NOMO-1 treated with DMSO at 0.1 percent for 48 hours (cell line): ENCODE measurements around the gene SCN1B.
"Not testable (repeated sequence)": the region's sequence is repeated elsewhere in the genome, so short reads cannot be mapped to it uniquely, and the experiment has no call there.

ENCODE experiments used
- DNase-seq: peaks from one replicate; lab custom pipeline; 2025; ENCODE audit not compliant: unreplicated experiment; lab: John Stamatoyannopoulos, UW

The SCN1B gene

GRCh38 chr19:35000647-35001501 lies 29.4 kb upstream of the SCN1B start:
- DNase-seq, result no peak

- no peak for DNase-seq
These were observed 28.2 kb upstream of the SCN1B start for GRCh38 chr19:35002037-35002535.

GRCh38 chr19:35004517-35005255 lies 25.6 kb upstream of the SCN1B start:
- DNase-seq, result no peak

- no peak for DNase-seq
These were observed 24.9 kb upstream of the SCN1B start for GRCh38 chr19:35005256-35005977.

GRCh38 chr19:35006007-35006341 lies 24.3 kb upstream of the SCN1B start:
- not testable (repeated sequence) for DNase-seq

GRCh38 chr19:35006342-35006998 lies 23.8 kb upstream of the SCN1B start:
- DNase-seq, result no peak

GRCh38 chr19:35006999-35007365 lies 23.3 kb upstream of the SCN1B start:
- no peak for DNase-seq

- not testable (repeated sequence) for DNase-seq
These were observed 22.8 kb upstream of the SCN1B start for GRCh38 chr19:35007427-35007826.

GRCh38 chr19:35008891-35009341 lies 21.4 kb upstream of the SCN1B start:
- no peak for DNase-seq

- no peak for DNase-seq
These were observed 20.6 kb upstream of the SCN1B start for GRCh38 chr19:35009424-35010415.

GRCh38 chr19:35011091-35011689 lies 19.1 kb upstream of the SCN1B start:
- DNase-seq, result no peak

GRCh38 chr19:35011737-35012682 lies 18.3 kb upstream of the SCN1B start:
- DNase-seq, result no peak

- DNase-seq, result peak; percentile 26
These were observed 17.0 kb upstream of the SCN1B start for GRCh38 chr19:35013041-35013819.

- peak; percentile 87 for DNase-seq
These were observed 16.2 kb upstream of the SCN1B start for GRCh38 chr19:35013820-35014754.

- not testable (repeated sequence) for DNase-seq
These were observed 15.5 kb upstream of the SCN1B start for GRCh38 chr19:35014774-35015173.

- DNase-seq, result no peak
These were observed 14.9 kb upstream of the SCN1B start for GRCh38 chr19:35015270-35015953.
